G401 (cell line): ENCODE measurements around the gene C1orf141. TPM values are rescaled to one million over a fixed set of nuclear protein-coding genes. Genes with fewer than 3 reads are reported as not detected.
"Not testable (repeated sequence)": the region's sequence is repeated elsewhere in the genome, so short reads cannot be mapped to it uniquely, and the experiment has no call there.

Experiments used
- DNase-seq: peaks from one replicate; pipeline ENCODE4 v3.0.0-alpha.2; 2015; ENCODE audit warnings: low spot score
- in situ Hi-C: cut with HindIII; loops from 2 replicates; pipeline ENCODE4 v1.10.0; 2016; ENCODE audit warnings: low sequenced_read_pairs, mixed read lengths
- total RNA-seq: library from RNA; depleted of rRNA; stranded (reverse); fragments of >200 nt; shearing (Covaris generic); gene quantifications from 2 replicates; pipeline ENCODE4 v1.2.3, GENCODE V29; 2014

C1orf141 gene
- total RNA-seq, 1 experiment from 2014 or later, result not detected

- in situ Hi-C loops, result no loop called here
- no peak for DNase-seq
These were observed 31.2 kb downstream of the C1orf141 start for GRCh38 chr1:67103548-67103947.

GRCh38 chr1:67100833-67101232 lies 33.9 kb downstream of the C1orf141 start:
- in situ Hi-C loops, result no loop called here
- DNase-seq, result no peak

- in situ Hi-C loops, result no loop called here
- no peak for DNase-seq
These were observed 37.5 kb downstream of the C1orf141 start for GRCh38 chr1:67097305-67097704.

GRCh38 chr1:67094191-67094590 lies 40.6 kb downstream of the C1orf141 start:
- no peak for DNase-seq
- in situ Hi-C loops, result no loop called here

GRCh38 chr1:67089685-67090208 lies 45.0 kb downstream of the C1orf141 start:
- in situ Hi-C loops, result no loop called here
- no peak for DNase-seq

GRCh38 chr1:67088440-67088839 lies 46.3 kb downstream of the C1orf141 start:
- in situ Hi-C loops, result no loop called here
- DNase-seq, result no peak

GRCh38 chr1:67085326-67085725 lies 49.4 kb downstream of the C1orf141 start:
- DNase-seq, result no peak
- in situ Hi-C loops, result no loop called here

GRCh38 chr1:67084765-67085318 lies 49.9 kb downstream of the C1orf141 start:
- no peak for DNase-seq
- in situ Hi-C loops, result no loop called here

- in situ Hi-C loops, result no loop called here
- no peak for DNase-seq
These were observed 56.5 kb downstream of the C1orf141 start for GRCh38 chr1:67078291-67078690.

GRCh38 chr1:67077593-67077992 lies 57.2 kb downstream of the C1orf141 start:
- in situ Hi-C loops, result no loop called here
- DNase-seq, result no peak

- in situ Hi-C loops, result no loop called here
- no peak for DNase-seq
These were observed 62.0 kb downstream of the C1orf141 start for GRCh38 chr1:67072749-67073148.

GRCh38 chr1:67067655-67068054 lies 67.1 kb downstream of the C1orf141 start:
- DNase-seq, in situ Hi-C loops: not testable (repeated sequence)

- in situ Hi-C loops, result no loop called here
- no peak for DNase-seq
These were observed 72.4 kb downstream of the C1orf141 start for GRCh38 chr1:67062412-67062811.

- DNase-seq, result no peak
- in situ Hi-C loops, result no loop called here
These were observed 73.5 kb downstream of the C1orf141 start for GRCh38 chr1:67061266-67061665.

GRCh38 chr1:67060811-67061218 lies 74.0 kb downstream of the C1orf141 start:
- no peak for DNase-seq
- in situ Hi-C loops, result no loop called here

GRCh38 chr1:67059346-67059745 lies 75.4 kb downstream of the C1orf141 start:
- in situ Hi-C loops, result no loop called here
- DNase-seq, result no peak

- in situ Hi-C loops, result no loop called here
These were observed 76.0 kb downstream of the C1orf141 start for GRCh38 chr1:67058761-67059160.

GRCh38 chr1:67058242-67058641 lies 76.5 kb downstream of the C1orf141 start:
- in situ Hi-C loops, result no loop called here
- DNase-seq, result no peak

More at GRCh38 chr1:67058761-67059160, 76.0 kb downstream of the C1orf141 start:
- DNase-seq, result no peak

- in situ Hi-C loops, result no loop called here
- DNase-seq, result peak; percentile 80
These were observed 80.7 kb downstream of the C1orf141 start, which contains the start of gene SLC35D1 for GRCh38 chr1:67053785-67054772. SLC35D1 (minus strand) TSS chr1:67054148; CDS start chr1:67054013, 135 bp downstream.

GRCh38 chr1:67053535-67053784 lies 81.3 kb downstream of the C1orf141 start:
- no peak for DNase-seq
- in situ Hi-C loops, result no loop called here
